GM19043 (cell line): Measurements from ENCODE around the gene ABCC8.

Source experiments
- ATAC-seq: cut with Tn5 transposase; IDR thresholded peaks from one replicate; pipeline ENCODE4 v1.9.1; 2021; ENCODE audit warnings: low read depth; ENCODE audit not compliant: unreplicated experiment

The ABCC8 gene

GRCh38 chr11:17407575-17407974 is 69.1 kb downstream of the ABCC8 start:
- no peak for ATAC-seq

DNA sequence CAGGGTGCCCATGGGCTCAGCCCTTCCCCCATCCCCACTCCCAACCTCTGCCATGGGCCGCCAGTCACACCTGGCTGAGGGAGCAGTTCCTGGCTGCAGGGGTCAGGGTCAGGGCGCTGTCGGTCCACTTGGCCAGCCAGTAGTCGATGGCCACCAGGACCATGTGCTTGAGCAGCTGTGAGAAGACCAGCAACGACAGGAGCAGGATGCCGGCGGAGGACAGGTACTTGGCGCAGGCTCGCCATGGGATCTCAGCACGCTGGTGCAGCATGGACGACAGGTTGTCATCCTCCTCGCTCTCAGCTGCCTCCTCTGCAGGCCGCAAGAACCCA is 69.9 kb downstream of the ABCC8 start:
- ATAC-seq, result no peak

GRCh38 chr11:17406082-17406817 is 70.4 kb downstream of the ABCC8 start:
- no peak for ATAC-seq

DNA sequence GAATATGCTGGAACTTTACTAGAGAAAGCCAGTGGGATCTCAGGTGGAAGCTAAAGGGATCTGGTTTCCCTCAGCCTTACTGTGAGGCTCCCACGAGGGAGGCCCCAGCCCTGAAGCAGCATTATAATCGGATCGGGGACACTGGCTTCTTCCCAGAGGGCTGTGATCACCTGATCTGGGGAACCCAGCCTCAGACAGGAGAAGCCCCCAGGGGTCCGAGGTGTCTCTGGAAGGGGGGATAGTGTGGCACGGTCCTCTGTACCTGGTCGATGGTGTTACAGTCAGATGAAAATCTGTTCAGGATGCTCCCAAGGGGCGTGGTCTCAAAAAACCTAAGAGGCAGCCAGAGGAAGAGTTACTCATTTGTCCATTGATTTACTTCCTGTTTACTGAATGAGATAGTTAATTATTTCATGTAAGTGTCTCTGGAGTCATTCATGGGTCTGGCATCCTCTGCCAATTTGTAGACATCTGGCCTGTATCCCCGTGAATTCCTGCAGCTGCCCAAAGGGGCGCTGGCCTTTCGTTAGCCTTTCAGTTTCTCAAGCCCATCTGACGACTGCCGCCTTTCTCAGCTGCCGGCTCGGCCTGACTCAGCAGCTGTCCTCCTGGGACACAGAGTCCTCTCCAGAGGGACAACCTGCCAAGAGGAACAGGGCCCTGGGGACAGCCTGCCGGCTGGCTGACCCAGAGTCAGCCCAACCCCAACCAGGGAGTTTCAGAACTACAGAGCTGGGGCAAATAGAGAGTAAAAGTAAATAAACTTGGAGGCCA is 71.2 kb downstream of the ABCC8 start:
- no peak for ATAC-seq

DNA sequence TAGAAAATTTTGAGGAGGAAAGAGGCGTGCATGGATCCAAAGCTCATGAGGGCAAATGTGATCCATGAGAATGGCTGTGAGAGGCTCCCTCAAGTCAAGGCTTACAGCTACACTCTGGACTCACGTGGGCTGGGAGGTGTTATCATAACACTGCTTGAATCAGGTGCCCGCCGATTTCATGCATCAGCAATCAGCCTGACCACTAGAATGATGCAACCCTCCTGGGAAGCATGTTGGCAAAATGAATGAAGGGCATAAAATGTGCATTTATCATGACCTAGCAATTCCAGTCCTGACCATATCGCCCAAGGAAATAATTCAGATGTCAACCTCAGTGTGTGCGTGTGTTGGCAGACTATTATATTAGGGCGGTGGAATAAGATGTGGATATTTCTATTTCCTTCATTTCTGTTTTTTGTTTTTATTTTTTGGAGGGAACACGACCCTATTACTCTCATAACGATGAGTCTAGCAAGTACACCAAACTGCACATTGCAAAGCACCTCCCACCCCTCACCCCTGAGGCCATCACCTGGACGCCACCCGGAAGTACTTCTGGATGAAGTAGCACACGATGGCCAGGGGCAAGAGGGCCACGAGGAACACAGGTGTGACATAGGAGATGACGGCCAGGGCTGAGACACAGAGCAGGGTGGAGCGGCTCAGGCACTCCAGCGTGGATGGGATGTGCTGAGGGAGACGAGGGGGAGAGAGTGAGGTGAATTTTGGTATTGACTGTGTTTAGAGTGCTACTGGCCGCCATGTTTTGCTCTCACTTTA is 72.5 kb downstream of the ABCC8 start:
- ATAC-seq, result no peak

DNA sequence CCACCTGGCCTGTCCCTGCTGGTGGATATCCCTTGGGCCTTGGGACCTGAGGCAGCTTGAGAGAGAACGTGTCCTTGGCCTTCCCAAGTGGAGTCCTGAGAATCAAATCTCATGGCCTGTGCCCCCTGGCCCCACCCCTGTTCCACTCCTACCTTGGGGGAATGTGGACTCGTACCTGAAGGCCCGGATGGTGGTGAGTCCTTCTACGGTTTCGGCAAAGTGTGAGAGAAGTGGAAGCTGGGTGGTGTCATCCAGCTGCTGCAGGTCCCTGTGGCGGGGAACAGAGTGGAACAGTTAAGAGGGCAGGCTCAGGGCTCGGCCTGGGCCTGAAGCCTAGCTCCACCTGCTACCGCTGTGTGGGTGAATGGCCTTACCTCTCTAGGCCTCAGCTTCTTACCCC is 74.2 kb downstream of the ABCC8 start:
- ATAC-seq, result no peak

- ATAC-seq, result no peak
Observed at GRCh38 chr11:17401841-17402240, 74.8 kb downstream of the ABCC8 start.

- ATAC-seq, result no peak
Observed at GRCh38 chr11:17401316-17401715, 75.3 kb downstream of the ABCC8 start.

GRCh38 chr11:17400048-17400775 is 76.4 kb downstream of the ABCC8 start:
- ATAC-seq, result no peak

DNA sequence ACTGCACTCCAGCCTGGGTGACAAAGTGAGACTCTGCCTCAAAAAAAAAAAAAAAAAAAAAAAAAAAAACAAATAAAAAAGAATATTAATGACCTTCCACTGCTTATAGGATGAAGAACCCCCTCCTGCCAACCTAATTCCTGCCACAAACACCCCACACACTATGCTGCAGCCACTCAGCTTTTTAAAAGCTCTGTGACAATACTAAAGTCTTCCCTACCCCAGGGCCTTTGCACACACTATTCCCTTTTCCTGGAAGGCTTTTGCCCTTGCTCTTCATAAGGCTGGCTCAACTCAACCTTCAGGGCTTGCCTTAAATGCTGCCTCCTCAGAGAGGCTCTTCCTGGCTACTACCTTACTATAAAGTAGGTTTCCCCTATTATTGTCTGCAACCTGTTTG is 77.4 kb downstream of the ABCC8 start:
- no peak for ATAC-seq

DNA sequence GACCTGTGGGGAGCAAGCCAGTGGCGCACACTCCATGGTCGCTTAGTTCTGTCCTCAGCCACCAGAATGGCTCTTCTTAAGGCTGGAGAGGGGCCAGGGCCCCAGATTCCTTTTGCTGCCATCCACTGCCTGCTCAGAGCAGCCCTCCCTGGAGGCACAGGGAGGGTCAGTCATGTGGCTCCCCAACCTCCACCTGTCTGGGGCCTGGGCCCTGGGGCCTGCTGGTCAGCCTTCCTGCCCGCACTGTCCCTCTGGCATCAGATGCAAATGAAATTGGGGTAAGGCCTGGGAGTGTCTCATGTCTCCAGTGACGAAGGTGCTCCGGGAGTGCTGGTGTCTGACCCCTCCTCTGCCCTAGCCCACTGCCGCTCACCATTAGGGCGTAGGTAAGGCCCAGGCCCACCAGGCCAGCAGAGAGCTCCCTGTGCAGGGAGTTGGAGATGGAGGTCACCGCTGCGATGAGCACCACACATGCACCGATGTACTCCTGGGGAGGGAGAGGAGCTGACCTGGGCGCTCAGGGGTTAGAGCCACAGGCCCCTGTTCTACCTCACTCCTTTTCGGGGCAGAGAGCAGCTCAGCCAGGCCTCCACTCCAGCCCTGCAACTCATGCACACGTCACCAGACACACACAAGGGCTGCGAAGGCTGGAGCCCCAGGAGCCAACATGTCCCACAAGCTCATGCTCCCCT is 79.2 kb downstream of the ABCC8 start:
- ATAC-seq, result no peak

DNA sequence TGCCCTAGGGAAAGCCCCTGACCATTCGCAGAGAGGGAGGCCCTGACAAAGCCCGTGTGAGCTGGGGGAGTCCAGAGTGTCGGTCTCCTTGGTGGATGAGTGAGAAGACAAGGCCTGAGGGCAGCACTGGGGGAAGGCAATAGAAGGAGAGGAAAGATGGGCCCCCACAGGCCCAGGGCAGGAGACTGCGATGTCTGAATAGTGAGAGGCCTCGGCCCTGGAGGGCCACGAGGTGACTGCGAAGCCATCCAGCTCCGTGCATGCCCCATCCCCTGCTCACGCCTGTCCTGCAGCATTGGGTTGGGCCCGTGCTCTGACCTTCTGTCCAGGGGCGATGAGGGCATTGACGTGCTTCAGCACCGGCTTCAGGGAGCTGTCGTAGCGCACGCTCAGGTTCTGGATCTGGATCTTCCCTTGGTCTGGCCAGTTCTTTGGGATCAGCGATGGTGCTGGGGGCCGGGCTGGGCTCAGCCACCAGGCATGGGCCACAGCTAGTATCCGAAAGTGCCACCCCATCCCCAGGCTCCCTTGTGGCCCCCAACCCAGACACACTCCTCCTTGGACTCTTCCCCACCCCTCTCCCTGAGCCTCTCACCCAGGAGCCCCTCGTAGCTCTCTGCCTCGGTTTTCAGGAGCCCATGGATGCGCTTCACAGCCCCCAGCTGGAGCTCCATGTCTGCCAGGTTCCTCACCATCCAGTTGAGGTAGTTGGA is 79.9 kb downstream of the ABCC8 start:
- no peak for ATAC-seq

DNA sequence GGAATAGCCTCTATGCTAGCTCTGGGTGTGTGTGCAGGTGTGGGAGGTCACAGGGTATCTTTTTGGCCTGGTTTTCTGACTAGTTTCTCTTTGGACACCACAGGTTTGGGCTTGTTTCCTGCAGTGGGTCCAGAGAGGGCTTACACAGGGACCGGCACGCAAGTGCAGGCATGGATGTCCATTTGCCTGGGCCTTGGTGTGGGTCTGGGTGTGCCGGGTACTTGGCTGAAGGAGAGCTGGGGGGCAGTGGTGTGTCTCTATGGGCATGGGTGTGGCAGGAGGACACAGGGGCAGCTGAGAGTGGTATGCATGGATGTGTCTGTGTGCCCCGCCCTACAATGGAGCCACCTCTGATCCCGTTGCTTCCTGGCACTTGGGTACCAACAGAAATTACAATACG is 80.7 kb downstream of the ABCC8 start:
- ATAC-seq, result no peak

DNA sequence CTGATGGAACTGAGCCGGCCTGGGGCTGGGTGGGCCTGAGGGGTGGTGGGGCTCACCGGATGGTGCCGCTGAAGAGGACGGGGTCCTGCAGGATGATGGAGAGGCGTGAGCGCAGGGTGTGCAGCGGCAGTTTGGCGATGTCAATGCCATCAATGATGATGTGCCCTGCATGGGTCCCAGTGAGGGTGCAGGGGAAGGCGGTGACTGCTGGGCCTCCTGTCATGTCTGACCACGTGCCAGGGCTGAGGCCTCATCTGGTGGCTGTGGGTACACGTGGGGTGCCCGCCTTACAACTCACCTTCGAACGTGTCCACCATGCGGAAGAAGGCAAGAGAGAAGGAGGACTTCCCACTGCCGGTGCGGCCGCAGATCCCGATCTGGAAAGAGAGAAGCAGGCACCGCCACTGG is 81.1 kb downstream of the ABCC8 start:
- no peak for ATAC-seq

DNA sequence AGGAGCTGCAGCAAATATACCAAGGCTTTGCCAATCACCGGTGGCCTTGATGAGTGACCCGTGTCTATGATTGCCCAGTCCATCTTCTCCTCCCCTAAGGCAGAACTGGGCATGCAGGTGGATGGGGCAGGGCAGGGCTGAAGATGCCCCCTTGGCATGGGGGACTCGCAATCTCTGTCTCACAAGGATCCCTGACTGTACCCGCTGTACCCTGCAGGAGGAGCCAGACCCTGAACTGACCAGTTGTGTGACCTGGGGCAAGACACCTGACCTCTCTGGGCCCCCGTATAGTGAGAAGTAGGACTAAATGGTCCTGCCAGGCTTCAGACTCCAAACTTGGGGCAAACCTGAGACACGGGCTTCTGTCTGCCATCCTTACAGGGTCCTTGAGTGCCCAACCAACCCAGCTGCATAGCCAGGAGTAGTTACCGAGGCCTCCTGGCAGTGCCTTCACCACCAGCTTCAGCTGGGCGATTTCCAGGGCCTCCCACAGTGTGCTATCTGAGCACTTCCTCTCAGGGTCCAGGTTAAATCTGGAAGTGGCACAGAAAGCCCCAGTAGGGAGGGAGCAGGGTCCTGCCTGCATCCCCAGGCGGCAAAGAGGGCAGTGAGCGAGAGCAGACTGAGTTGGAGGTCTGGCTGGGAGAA is 81.8 kb downstream of the ABCC8 start:
- no peak for ATAC-seq

DNA sequence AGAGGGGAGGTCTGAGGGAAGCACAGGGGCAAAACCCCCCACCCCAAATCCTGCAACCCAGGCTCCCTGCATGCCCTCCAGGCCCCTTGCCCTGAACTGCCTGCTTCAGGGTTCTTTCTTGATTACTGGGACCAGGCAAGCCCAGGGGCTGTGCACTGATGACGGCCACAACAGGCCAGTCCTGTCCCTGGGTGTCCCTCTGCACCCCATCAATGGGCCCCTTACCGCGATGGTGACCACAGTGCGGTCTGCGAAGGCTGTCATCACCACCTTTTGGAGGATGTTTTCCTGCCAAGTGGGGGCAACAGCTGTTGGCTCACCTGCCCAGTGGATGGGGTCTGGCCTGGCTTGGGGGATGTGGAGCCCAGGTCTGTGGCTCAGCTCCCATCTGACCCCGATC is 83.2 kb downstream of the ABCC8 start:
- ATAC-seq, result no peak

DNA sequence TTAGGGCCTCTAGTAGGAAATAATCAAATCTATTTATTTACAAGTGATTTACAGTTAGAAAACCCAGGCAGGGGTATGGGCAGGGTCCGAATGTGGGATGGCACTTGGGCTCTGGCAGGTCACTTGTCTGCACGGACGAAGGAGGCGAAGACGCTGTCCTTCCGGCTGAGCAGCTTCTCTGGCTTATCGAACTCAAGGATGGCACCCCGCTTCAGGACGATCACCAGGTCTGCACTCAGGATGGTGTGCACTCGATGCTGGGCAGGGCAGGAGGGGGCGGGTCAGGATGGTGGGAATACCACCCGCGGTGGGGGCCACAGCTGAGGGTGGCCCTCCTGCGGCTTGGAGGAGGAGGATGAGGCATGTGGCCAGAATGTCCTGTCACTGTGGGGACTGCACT is 83.8 kb downstream of the ABCC8 start:
- no peak for ATAC-seq

GRCh38 chr11:17391493-17392355 is 84.9 kb downstream of the ABCC8 start:
- no peak for ATAC-seq
